GM12891 (cell line): ENCODE data around the gene ATXN1.

Source experiments
- PAX5 ChIP-seq: IDR thresholded peaks from 2 replicates; pipeline ENCODE4 v1.6.1; 2011; ENCODE audit warnings: low read length, moderate library complexity, mild to moderate bottlenecking; ENCODE audit not compliant: insufficient read depth, severe bottlenecking
- POLR2A ChIP-seq: IDR thresholded peaks from 2 replicates; pipeline ENCODE4 v1.6.1; 2011; ENCODE audit warnings: low read depth, low read length, control low read depth
- POLR2AphosphoS5 ChIP-seq: IDR thresholded peaks from 2 replicates; pipeline ENCODE4 v1.6.1; 2011; ENCODE audit warnings: low read depth, low read length, control low read depth

DNA sequence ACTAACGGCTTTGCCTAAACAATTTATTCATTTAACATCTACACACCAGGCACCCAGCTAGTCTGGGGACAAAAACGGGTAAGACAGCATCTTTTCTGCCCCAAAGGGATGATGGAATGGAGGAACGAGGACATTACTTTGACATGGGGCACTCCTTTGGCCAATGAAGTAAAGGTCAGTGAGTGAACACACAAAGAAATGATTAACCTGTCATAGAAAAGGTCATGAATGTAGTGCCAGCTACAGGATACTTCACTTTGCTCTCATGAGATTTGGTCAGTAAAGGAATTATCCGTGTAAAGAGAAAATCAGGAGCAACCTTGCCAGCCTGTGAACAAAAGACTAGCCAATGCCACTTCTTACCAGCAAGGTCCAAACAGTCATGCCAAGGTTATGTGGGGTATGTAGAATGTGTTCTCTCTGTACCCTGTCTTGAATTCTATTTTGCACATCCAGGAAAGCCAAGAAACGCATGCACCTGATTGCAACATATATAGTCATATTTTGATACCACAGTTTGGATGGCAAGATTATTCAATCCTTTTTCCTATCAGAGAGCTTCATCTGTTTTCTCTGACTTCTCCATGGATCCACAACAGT lies 377.6 kb downstream of the ATXN1 start:
- TF ChIP-seq POLR2AphosphoS5, result no peak
- TF ChIP-seq POLR2A, result no peak
- TF ChIP-seq PAX5, result no peak
